ENCODE measurements around the gene ZMYND12.

Gene ZMYND12

GRCh38 chr1:42392255-42392654, 63.6 kb downstream of the ZMYND12 start:
- no peak for DNase-seq (ENCODE audit: low read depth)

- no peak for DNase-seq (ENCODE audit: low read depth)
These were observed 69.8 kb downstream of the ZMYND12 start for GRCh38 chr1:42386051-42386450.

GRCh38 chr1:42385283-42385682, 70.5 kb downstream of the ZMYND12 start:
- DNase-seq (ENCODE audit: low read depth) = no peak

GRCh38 chr1:42381280-42381673, 74.5 kb downstream of the ZMYND12 start:
- no peak for DNase-seq (ENCODE audit: low read depth)

- DNase-seq (ENCODE audit: low read depth) = peak; percentile 10
These were observed 75.1 kb downstream of the ZMYND12 start, which contains the start of gene RIMKLA for GRCh38 chr1:42380586-42381279. Gene RIMKLA, plus strand, starts transcription at chr1:42380792. Its CDS starts 143 bp downstream, at chr1:42380935.
